Measurements from ENCODE around the gene DLG2.

DNA sequence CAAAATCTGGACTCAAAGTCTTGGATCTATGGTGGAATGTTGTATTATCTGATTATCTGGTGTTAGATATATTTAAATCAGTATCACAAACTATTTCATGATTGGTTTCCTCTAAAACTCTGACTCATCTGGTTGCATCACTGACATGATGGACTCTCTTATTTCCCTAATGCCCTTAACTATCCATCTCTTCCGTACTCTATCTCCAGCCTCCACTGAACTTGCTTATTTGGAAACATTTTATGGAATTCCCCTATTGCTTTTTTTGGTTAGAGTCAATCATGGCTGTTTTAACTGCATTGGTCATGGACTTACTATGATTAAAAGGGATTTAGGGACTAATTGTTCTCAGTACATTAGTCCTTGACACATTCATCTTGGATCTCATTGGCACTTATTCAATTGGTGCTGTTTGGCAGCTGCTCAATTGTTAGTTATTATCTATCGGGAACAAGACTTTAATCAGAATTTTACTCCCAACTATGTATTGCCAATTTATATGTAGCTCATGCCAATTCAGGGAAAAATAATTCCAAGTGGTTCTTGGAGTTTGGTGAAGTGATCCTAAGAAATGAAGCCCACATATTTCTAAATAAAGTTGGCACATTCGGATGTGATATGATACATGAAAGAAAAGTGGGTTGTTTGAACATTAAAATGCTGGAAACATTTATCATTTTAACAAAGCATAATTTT is 1399.0 kb downstream of the DLG2 start:
- TF ChIP-seq RAD21 (IDR thresholded peaks at IDR 0.05; ENCODE audit: low read length): no peak
- TF ChIP-seq, protein P1, sequence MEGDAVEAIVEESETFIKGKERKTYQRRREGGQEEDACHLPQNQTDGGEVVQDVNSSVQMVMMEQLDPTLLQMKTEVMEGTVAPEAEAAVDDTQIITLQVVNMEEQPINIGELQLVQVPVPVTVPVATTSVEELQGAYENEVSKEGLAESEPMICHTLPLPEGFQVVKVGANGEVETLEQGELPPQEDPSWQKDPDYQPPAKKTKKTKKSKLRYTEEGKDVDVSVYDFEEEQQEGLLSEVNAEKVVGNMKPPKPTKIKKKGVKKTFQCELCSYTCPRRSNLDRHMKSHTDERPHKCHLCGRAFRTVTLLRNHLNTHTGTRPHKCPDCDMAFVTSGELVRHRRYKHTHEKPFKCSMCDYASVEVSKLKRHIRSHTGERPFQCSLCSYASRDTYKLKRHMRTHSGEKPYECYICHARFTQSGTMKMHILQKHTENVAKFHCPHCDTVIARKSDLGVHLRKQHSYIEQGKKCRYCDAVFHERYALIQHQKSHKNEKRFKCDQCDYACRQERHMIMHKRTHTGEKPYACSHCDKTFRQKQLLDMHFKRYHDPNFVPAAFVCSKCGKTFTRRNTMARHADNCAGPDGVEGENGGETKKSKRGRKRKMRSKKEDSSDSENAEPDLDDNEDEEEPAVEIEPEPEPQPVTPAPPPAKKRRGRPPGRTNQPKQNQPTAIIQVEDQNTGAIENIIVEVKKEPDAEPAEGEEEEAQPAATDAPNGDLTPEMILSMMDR (conservative IDR thresholded peaks at IDR 0.05; ENCODE audit: low read depth, low read length): no peak
- TF ChIP-seq RFX5 (IDR thresholded peaks at IDR 0.05; ENCODE audit: low read depth, low read length): no peak
- no peak for TF ChIP-seq POLR2A (IDR thresholded peaks at IDR 0.05; ENCODE audit: low read depth, low read length)
- TF ChIP-seq, protein P2, sequence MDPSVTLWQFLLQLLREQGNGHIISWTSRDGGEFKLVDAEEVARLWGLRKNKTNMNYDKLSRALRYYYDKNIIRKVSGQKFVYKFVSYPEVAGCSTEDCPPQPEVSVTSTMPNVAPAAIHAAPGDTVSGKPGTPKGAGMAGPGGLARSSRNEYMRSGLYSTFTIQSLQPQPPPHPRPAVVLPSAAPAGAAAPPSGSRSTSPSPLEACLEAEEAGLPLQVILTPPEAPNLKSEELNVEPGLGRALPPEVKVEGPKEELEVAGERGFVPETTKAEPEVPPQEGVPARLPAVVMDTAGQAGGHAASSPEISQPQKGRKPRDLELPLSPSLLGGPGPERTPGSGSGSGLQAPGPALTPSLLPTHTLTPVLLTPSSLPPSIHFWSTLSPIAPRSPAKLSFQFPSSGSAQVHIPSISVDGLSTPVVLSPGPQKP (IDR thresholded peaks at IDR 0.05; ENCODE audit: borderline replicate concordance, low read depth, low read length): no peak
- no peak for TF ChIP-seq RCOR1 (IDR thresholded peaks at IDR 0.05; ENCODE audit: insufficient replicate concordance, low read length)
- TF ChIP-seq MAFK (IDR thresholded peaks at IDR 0.05; ENCODE audit: low read depth, low read length): no peak
- TF ChIP-seq SMC3 (IDR thresholded peaks at IDR 0.05; ENCODE audit: low read depth, low read length): no peak
- 0 out of 2 replicates have a peak, but pooled peaks have one; percentile 31 for TF ChIP-seq CEBPB (IDR thresholded peaks at IDR 0.05; ENCODE audit: low read depth, low read length)
- no peak for TF ChIP-seq MAZ (IDR thresholded peaks at IDR 0.05; ENCODE audit: borderline replicate concordance, low read depth, low read length)

Data from IMR-90 (cell line).